PC-9 (cell line): Measurements from ENCODE around the gene RAD17. TPM values are rescaled to one million over a fixed set of nuclear protein-coding genes. Genes with fewer than 3 reads are reported as not detected.
"Not testable (repeated sequence)": the region's sequence is repeated elsewhere in the genome, so short reads cannot be mapped to it uniquely, and the experiment has no call there.

ENCODE experiments used
- BruUV-seq: library from RNA; stranded (reverse); fragments of 400-500 nt; replicated peaks from 2 replicates; lab custom pipeline; 2021; lab: Mats Ljungman, UMichigan
- CTCF ChIA-PET: fragments of 300-600 bp; sonication (Branson Sonifier 250); formaldehyde crosslinking; loops from one replicate; lab custom pipeline; 2022; ENCODE audit warnings: antibody characterized with exemption; lab: Charles Lee
- POLR2A ChIA-PET: fragments of 300-600 bp; sonication (Branson Sonifier 250); formaldehyde crosslinking; loops from one replicate; lab custom pipeline; 2022; ENCODE audit warnings: antibody characterized with exemption; ENCODE audit not compliant: unreplicated experiment; lab: Charles Lee
- DNase-seq, 2 experiments: peaks; one replicate each; pipeline versions ENCODE4 v3.0.0 to v3.0.0-alpha.2; 2015 to 2022; ENCODE audit warnings: mixed read lengths in 1 of 2
- H2AFZ ChIP-seq: fragments of 200-600 bp; sonication (generic); 2 replicates; pipeline ENCODE4 v1.8.1; 2017; ENCODE audit warnings: antibody characterized with exemption
- H3F3A ChIP-seq: fragments of 200-600 bp; sonication (generic); 2 replicates; pipeline ENCODE4 v1.8.1; 2017; ENCODE audit warnings: antibody characterized with exemption, mild to moderate bottlenecking, low read depth; ENCODE audit not compliant: insufficient read depth
- H3K27ac ChIP-seq: fragments of 200-600 bp; sonication (generic); 2 replicates; pipeline ENCODE4 v1.6.1; 2016; ENCODE audit warnings: mixed run types
- H3K27me3 ChIP-seq: fragments of 200-600 bp; sonication (generic); 2 replicates; pipeline ENCODE4 v1.6.1; 2016; ENCODE audit warnings: low read depth, mixed run types; ENCODE audit not compliant: insufficient read depth
- H3K36me3 ChIP-seq: fragments of 200-600 bp; sonication (generic); 2 replicates; pipeline ENCODE4 v1.6.1; 2016; ENCODE audit warnings: low read depth, mixed run types
- H3K4me1 ChIP-seq: fragments of 200-600 bp; sonication (generic); replicated peaks from 2 replicates; pipeline ENCODE4 v1.6.1; 2016; ENCODE audit warnings: mixed run types; ENCODE audit not compliant: insufficient read depth
- H3K4me2 ChIP-seq: fragments of 200-600 bp; sonication (generic); 2 replicates; pipeline ENCODE4 v1.6.1; 2017; ENCODE audit warnings: mixed run types
- H3K4me3 ChIP-seq: fragments of 200-600 bp; sonication (generic); 2 replicates; pipeline ENCODE4 v1.6.1; 2016; ENCODE audit warnings: mixed run types
- H3K79me2 ChIP-seq: fragments of 200-600 bp; sonication (generic); 2 replicates; pipeline ENCODE4 v1.6.1; 2017; ENCODE audit warnings: low read depth, mixed run types
- H3K9me2 ChIP-seq: fragments of 200-600 bp; sonication (generic); 2 replicates; pipeline ENCODE4 v1.8.1; 2017; ENCODE audit warnings: mild to moderate bottlenecking; ENCODE audit not compliant: insufficient read depth
- H3K9me3 ChIP-seq: fragments of 200-600 bp; sonication (generic); 2 replicates; pipeline ENCODE4 v1.8.1; 2016; ENCODE audit warnings: low read depth; ENCODE audit not compliant: insufficient read depth
- H4K20me1 ChIP-seq: fragments of 200-600 bp; sonication (generic); 2 replicates; pipeline ENCODE4 v1.8.1; 2017; ENCODE audit not compliant: insufficient read depth
- EZH2 ChIP-seq: fragments of 200-600 bp; sonication (generic); IDR thresholded peaks from 2 replicates; pipeline ENCODE4 v1.8.0; 2017; ENCODE audit warnings: antibody characterized with exemption, low read depth
- intact Hi-C: fragments of 100-400 bp; cut with micrococcal nuclease; formaldehyde crosslinking; loops from one replicate; pipeline ENCODE4 v1.10.0; 2022; ENCODE audit not compliant: unreplicated experiment
- total RNA-seq: library from RNA; stranded (reverse); gene quantifications from 2 replicates; pipeline ENCODE4 v1.2.3, GENCODE V29; 2021
- TF ChIP-seq, protein P1 (sequence below): fragments of 200-600 bp; sonication (generic); conservative IDR thresholded peaks from 2 replicates; pipeline ENCODE4 v1.6.1; 2017; ENCODE audit warnings: mixed run types, antibody characterized with exemption, mild to moderate bottlenecking, moderate library complexity

The RAD17 gene
- total RNA-seq, 1 experiment from 2014 or later = 21.1 TPM

DNA sequence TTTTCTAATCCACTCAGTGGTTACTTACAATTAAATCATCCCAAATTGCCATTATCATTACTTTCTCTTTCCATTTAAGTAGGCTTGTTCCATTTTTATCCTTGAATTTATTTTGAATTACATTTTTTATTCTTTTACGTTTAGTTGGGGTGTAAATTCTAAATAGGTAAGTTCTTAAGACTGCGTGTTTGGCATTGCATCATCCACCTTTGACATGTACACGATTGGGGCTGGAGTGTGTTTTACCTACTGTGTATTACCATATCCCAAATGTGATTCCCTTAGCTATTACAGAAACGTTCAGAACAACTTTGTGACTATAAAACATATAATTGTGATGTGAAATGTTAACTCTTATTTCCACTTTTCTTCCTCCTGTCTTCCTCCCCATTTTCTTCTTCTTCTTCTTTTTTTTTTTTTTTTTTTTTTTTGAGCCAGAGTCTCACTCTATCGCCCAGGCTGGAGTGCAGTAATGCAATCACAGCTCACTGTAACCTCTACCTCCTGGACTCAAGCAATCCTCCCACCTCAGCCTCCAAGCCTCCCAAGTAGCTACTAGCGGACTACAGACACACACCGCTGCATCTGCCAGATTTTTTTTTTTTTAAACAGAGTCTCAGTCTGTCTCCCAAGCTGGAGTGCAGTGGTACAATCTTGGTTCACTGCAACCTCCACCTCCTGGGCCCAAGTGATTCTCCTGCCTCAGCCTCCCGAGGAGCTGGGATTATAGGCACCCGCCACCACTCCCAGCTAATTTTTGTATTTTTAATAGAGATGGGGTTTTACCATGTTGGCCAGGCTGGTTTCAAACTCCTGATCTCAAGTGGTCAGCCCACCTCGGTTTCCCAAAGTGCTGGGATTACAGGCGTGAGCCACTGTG is 62.0 kb downstream of the RAD17 start:
- intact Hi-C loops = no loop called here
- Histone ChIP-seq H3K27me3 (no peaks in the 10 kb centered on the region), H3K9me2 (no peaks in the 10 kb centered on the region), H2AFZ (no peak overlapping the region), H3K4me3 (no peak overlapping the region), H3F3A (no peaks in the 10 kb centered on the region), H4K20me1 (no peaks in the 10 kb centered on the region), H3K79me2 (no peaks in the 10 kb centered on the region), H3K4me2 (no peak overlapping the region), H3K27ac (no peak overlapping the region), H3K4me1 (no peaks in the 10 kb centered on the region), H3K9me3 (no peaks in the 10 kb centered on the region), H3K36me3 (no peaks in the 10 kb centered on the region)
- CTCF ChIA-PET = no interaction called here
- no peak for DNase-seq
- TF ChIP-seq, protein P1, sequence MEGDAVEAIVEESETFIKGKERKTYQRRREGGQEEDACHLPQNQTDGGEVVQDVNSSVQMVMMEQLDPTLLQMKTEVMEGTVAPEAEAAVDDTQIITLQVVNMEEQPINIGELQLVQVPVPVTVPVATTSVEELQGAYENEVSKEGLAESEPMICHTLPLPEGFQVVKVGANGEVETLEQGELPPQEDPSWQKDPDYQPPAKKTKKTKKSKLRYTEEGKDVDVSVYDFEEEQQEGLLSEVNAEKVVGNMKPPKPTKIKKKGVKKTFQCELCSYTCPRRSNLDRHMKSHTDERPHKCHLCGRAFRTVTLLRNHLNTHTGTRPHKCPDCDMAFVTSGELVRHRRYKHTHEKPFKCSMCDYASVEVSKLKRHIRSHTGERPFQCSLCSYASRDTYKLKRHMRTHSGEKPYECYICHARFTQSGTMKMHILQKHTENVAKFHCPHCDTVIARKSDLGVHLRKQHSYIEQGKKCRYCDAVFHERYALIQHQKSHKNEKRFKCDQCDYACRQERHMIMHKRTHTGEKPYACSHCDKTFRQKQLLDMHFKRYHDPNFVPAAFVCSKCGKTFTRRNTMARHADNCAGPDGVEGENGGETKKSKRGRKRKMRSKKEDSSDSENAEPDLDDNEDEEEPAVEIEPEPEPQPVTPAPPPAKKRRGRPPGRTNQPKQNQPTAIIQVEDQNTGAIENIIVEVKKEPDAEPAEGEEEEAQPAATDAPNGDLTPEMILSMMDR = no peak
- no peak for TF ChIP-seq EZH2
- POLR2A ChIA-PET = no interaction called here
- no TSS peak for BruUV-seq

DNA sequence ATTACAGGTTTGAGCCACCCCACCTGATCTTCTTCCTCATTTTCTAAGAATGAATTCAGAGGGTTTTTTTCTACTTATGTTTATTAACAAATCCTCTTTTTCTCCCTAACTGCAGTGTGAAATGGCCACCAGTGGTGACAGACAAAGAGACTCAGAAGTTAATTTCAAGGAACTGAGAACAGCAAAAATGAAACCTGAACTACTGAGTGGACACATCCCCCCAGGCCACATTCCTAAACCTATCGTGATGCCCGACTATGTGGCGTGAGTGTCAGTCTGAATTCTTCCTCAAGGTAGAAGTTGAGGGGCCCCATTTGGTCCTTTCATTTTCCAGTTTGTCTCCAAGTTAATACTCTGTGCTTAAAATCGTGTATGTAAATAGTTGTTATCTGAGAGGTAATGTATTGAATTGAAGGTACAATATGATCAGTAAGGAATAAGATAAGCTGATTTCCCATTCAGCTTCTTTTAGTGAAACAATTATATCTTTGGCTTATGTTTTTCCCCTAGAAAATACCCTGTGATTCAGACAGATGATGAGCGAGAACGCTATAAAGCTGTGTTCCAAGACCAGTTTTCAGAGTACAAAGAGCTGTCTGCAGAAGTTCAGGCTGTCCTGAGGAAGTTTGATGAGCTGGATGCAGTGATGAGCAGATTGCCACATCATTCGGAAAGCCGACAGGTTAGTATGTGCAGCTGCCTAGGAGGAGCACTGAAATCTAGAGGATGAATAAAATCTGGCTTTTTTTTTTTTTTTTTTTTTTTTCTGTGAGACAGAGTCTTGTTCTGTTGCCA is 63.0 kb downstream of the RAD17 start:
- Histone ChIP-seq H3K4me2 (no peak overlapping the region), H3K9me2 (no peaks in the 10 kb centered on the region), H3K9me3 (no peaks in the 10 kb centered on the region), H3K27ac (no peak overlapping the region; the same call in 1 of the 2 replicates), H3K4me3 (no peak overlapping the region), H3F3A (no peaks in the 10 kb centered on the region), H3K4me1 (no peaks in the 10 kb centered on the region), H3K79me2 (no peaks in the 10 kb centered on the region), H4K20me1 (no peaks in the 10 kb centered on the region), H2AFZ (no peak overlapping the region), H3K36me3 (no peaks in the 10 kb centered on the region), H3K27me3 (no peaks in the 10 kb centered on the region)
- intact Hi-C loops = no loop called here
- TF ChIP-seq, protein P1 = no peak
- no peak for TF ChIP-seq EZH2
- ChIA-PET POLR2A (no interaction called here), CTCF (no interaction called here)
- no peak for DNase-seq
- no TSS peak for BruUV-seq

DNA sequence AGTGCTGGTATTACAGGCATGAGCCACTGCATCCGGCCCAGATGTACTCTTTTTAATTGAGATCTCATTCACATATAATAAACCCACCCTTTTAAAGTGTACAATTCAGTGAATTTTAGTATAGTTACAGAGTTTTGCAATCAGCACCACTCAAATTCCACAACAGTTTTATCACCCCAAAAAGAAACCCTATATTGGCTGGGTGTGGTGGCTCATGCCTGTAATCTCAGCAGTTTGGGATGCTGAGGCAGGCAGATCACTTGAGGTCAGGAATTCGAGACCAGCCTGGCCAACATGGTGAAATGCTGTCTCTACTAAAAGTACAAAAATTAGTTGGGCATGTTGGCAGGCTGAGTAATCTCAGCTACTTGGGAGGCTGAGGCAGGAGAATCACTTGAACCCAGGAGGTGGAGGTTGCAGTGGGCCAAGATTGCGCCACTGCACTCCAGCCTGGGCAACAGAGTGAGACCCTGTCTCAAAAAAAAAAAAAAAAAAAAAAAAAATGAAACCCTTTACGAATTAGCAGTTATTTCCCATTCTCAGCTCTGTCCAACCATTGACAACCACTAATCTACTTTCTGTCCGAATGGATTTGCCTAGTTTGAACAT is 65.8 kb downstream of the RAD17 start:
- H3F3A ChIP-seq, H3K79me2 ChIP-seq, H4K20me1 ChIP-seq, POLR2A ChIA-PET, H3K4me3 ChIP-seq, H3K27me3 ChIP-seq, CTCF ChIA-PET, H3K4me2 ChIP-seq, H3K27ac ChIP-seq, H3K36me3 ChIP-seq, intact Hi-C loops, H3K9me3 ChIP-seq, BruUV-seq, H3K4me1 ChIP-seq, H2AFZ ChIP-seq, DNase-seq, H3K9me2 ChIP-seq: not testable (repeated sequence)
